Measurements from ENCODE around the gene ERICH3. TPM values are rescaled to one million over a fixed set of nuclear protein-coding genes. Genes with fewer than 3 reads are reported as not detected.

ERICH3 gene
- total RNA-seq, 1 experiment from 2014 or later, result not detected

DNA sequence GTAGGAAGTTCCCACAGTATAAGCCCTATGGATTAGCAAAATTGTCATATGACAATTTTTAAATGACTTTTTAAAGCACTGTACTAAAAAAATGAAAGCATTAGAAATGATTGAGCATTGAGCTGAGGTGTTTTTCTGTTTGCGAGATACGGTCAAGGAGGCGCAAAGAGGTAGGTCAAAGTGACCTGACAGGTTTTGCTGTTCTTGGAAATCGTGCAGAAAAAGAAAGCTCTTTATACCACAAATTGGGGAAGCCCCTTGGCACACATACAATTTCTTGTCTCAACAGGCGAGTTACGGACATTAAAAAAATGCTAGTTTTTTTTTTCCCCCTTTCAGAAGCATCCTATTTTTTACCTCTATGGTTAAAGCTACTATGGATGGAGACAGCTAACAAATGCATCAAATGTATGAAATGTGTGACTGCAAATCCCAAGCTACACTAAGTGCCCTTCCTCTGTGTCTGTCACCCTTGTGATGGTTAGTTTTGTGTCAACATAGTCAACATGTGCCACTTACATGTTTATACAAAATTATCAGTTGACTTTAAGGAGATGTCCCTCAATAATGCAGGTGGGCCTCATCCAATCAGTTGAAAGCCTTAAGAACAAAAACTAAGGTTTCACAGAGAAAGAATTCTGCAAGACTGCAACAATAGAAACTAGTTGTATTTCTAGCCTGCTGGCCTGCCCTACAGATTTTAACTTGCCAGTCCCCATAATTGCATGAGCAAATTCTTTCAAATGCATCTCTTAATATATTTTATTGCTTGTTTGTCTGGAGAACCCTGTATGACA lies 30.0 kb upstream of the ERICH3 start:
- ChIA-PET CTCF (no interaction called here), POLR2A (no interaction called here)
- Histone ChIP-seq H3K36me3 (ENCODE audit: control insufficient read depth, insufficient read depth, low read length) (no peaks in the 10 kb centered on the region), H3K9me3 (no peaks in the 10 kb centered on the region), H3K27me3 (replicated peaks; ENCODE audit: control insufficient read depth, insufficient read depth, low read length) (no peaks in the 10 kb centered on the region), H3K4me3 (ENCODE audit: low read depth, low read length) (no peak overlapping the region), H3K4me1 (no peaks in the 10 kb centered on the region)
- intact Hi-C loops (cut with micrococcal nuclease; ENCODE audit: unreplicated experiment), result no loop called here
- Mint-ChIP-seq H3K9me3 (ENCODE audit: unreplicated experiment) (no peaks in the 10 kb centered on the region), H3K36me3 (ENCODE audit: insufficient read depth, unreplicated experiment) (peaks cover 17% of the 10 kb centered on the region), H3K27me3 (ENCODE audit: insufficient read depth, unreplicated experiment) (no peaks in the 10 kb centered on the region), H3K4me1 (ENCODE audit: low read depth, unreplicated experiment) (no peaks in the 10 kb centered on the region), H3K4me3 (ENCODE audit: unreplicated experiment) (no peak overlapping the region), H3K27ac (ENCODE audit: unreplicated experiment) (no peak overlapping the region)
- no peak for DNase-seq
- no TSS peak for BruUV-seq (replicated peaks)
- TF ChIP-seq CTCF (IDR thresholded peaks at IDR 0.05; ENCODE audit: insufficient read depth in 1 of 2, low read depth in 1 of 2, low read length in 1 of 2, severe bottlenecking in 1 of 2, unreplicated experiment in 1 of 2), result no peak

- no peaks in the 10 kb centered on the region for H3K4me1 ChIP-seq
- H3K4me1 Mint-ChIP-seq (ENCODE audit: low read depth, unreplicated experiment), result no peaks in the 10 kb centered on the region
- H3K36me3 ChIP-seq (ENCODE audit: control insufficient read depth, insufficient read depth, low read length), result no peaks in the 10 kb centered on the region
- H3K4me3 ChIP-seq (ENCODE audit: low read depth, low read length), result no peak overlapping the region
- TF ChIP-seq CTCF (IDR thresholded peaks at IDR 0.05; ENCODE audit: insufficient read depth in 1 of 2, low read depth in 1 of 2, low read length in 1 of 2, severe bottlenecking in 1 of 2, unreplicated experiment in 1 of 2), result no peak
- H3K27me3 Mint-ChIP-seq (ENCODE audit: insufficient read depth, unreplicated experiment), result no peaks in the 10 kb centered on the region
- BruUV-seq (replicated peaks), result no TSS peak
- ChIA-PET POLR2A (no interaction called here), CTCF (no interaction called here)
- no peak overlapping the region for H3K27ac Mint-ChIP-seq (ENCODE audit: unreplicated experiment)
- no peaks in the 10 kb centered on the region for H3K27me3 ChIP-seq (replicated peaks; ENCODE audit: control insufficient read depth, insufficient read depth, low read length)
- no peaks in the 10 kb centered on the region for H3K9me3 Mint-ChIP-seq (ENCODE audit: unreplicated experiment)
- DNase-seq, result no peak
- intact Hi-C loops (cut with micrococcal nuclease; ENCODE audit: unreplicated experiment), result no loop called here
- H3K36me3 Mint-ChIP-seq (ENCODE audit: insufficient read depth, unreplicated experiment), result peaks cover 17% of the 10 kb centered on the region
- H3K4me3 Mint-ChIP-seq (ENCODE audit: unreplicated experiment), result no peak overlapping the region
- H3K9me3 ChIP-seq, result no peaks in the 10 kb centered on the region
Measured at GRCh38 chr1:74699331-74699730, 25.7 kb upstream of the ERICH3 start.

DNA sequence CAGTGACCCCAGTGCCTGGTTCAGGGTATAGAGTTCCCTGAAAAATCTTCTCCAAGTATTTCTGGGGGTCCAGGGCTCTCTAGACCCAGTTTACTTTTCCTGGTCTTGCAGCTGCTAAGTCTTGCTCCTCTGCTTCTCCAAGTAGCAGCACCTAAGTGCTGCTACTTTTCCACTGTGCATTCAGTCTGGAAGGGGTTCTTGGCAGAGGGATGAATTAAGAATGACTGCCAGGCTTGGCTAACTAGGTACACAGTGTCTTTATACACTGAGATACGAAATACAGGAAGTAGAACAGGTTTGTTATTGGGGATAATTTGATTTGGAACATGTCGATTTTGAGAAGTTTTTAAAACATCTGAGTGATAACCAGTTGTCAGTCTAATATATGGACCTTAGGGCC lies 24.2 kb upstream of the ERICH3 start:
- intact Hi-C loops (cut with micrococcal nuclease; ENCODE audit: unreplicated experiment), result no loop called here
- H3K4me1 Mint-ChIP-seq (ENCODE audit: low read depth, unreplicated experiment), result no peaks in the 10 kb centered on the region

More for the DNA sequence above, 24.2 kb upstream of the ERICH3 start:
- DNase-seq, result no peak
- ChIA-PET POLR2A (no interaction called here), CTCF (no interaction called here)
- no peak overlapping the region for H3K4me3 Mint-ChIP-seq (ENCODE audit: unreplicated experiment)
- Histone ChIP-seq H3K9me3 (no peaks in the 10 kb centered on the region), H3K4me1 (no peaks in the 10 kb centered on the region), H3K36me3 (ENCODE audit: control insufficient read depth, insufficient read depth, low read length) (no peaks in the 10 kb centered on the region), H3K4me3 (ENCODE audit: low read depth, low read length) (no peak overlapping the region), H3K27me3 (replicated peaks; ENCODE audit: control insufficient read depth, insufficient read depth, low read length) (no peaks in the 10 kb centered on the region)
- peaks cover 10% of the 10 kb centered on the region for H3K36me3 Mint-ChIP-seq (ENCODE audit: insufficient read depth, unreplicated experiment)
- H3K27ac Mint-ChIP-seq (ENCODE audit: unreplicated experiment), result no peak overlapping the region
- H3K27me3 Mint-ChIP-seq (ENCODE audit: insufficient read depth, unreplicated experiment), result no peaks in the 10 kb centered on the region
- no peaks in the 10 kb centered on the region for H3K9me3 Mint-ChIP-seq (ENCODE audit: unreplicated experiment)
- no peak for TF ChIP-seq CTCF (IDR thresholded peaks at IDR 0.05; ENCODE audit: insufficient read depth in 1 of 2, low read depth in 1 of 2, low read length in 1 of 2, severe bottlenecking in 1 of 2, unreplicated experiment in 1 of 2)
- BruUV-seq (replicated peaks), result no TSS peak
